A549 (cell line): ENCODE measurements around the gene ZMYND8.

Source experiments
- CTCF ChIP-seq: fragments of >200 bp; sonication (Bioruptor Twin); formaldehyde crosslinking; IDR thresholded peaks from 3 replicates; pipeline ENCODE4 v1.5.1; 2016
- EP300 ChIP-seq, 2 experiments: fragments of >200 bp; sonication (Bioruptor Twin); formaldehyde crosslinking; IDR thresholded peaks; 2 replicates in 1 of 2; 3 replicates in 1 of 2; pipeline ENCODE4 v1.6.1; 2016 to 2017
- MAFK ChIP-seq: fragments of 450-650 bp; IDR thresholded peaks from 2 replicates; pipeline ENCODE4 v1.6.1; 2014; ENCODE audit not compliant: partially characterized antibody
- MAX ChIP-seq: IDR thresholded peaks from 2 replicates; pipeline ENCODE4 v1.6.1; 2012
- PHF8 ChIP-seq: fragments of 200-600 bp; sonication (generic); IDR thresholded peaks from 2 replicates; pipeline ENCODE4 v1.6.1; 2016; ENCODE audit warnings: low read depth, mild to moderate bottlenecking, antibody characterized with exemption, moderate library complexity, borderline replicate concordance
- POLR2A ChIP-seq: IDR thresholded peaks from 2 replicates; pipeline ENCODE4 v1.6.1; 2012; ENCODE audit warnings: mild to moderate bottlenecking, low read length
- RCOR1 ChIP-seq: fragments of 150-350 bp; IDR thresholded peaks from 2 replicates; pipeline ENCODE4 v1.6.1; 2014; ENCODE audit warnings: antibody characterized with exemption, low read length, low read depth

DNA sequence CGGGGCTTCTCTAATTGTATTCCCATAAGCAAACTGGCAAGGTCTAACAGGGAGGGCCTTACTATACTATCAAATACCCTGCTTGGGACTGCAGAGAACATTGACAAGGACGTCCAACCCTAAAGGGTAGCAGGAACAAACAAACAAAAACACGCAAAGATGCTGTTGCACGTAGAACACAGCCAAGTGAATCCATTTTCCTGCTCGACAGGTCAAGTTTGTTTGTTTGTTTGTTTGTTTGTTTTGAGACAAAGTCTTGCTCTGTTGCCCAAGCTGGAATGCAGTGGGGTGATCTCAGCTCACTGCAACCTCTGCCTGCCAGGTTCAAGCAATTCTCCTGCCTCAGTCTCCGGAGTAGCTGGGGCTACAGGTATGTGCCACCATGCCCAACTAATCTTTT lies 91.3 kb downstream of the ZMYND8 start:
- TF ChIP-seq EP300 (IDR thresholded peaks at IDR 0.05) (no peak), MAFK (no peak), CTCF (no peak), RCOR1 (no peak), PHF8 (no peak), MAX (no peak), POLR2A (no peak)
